Stimulated activated CD8-positive, alpha-beta memory T cell treated with anti-CD3 and anti-CD28 coated beads, Interleukin-15, amount 100 ng/mL, for 1 hour (primary cell): ENCODE results near the gene MAPKAPK5.
"Not testable (repeated sequence)": the region's sequence is repeated elsewhere in the genome, so short reads cannot be mapped to it uniquely, and the experiment has no call there.

Experiments used
- DNase-seq: peaks from one replicate; pipeline ENCODE4 v3.0.0-alpha.2; 2020; ENCODE audit warnings: low read depth

MAPKAPK5 gene

GRCh38 chr12:111828338-111828979, 13.6 kb upstream of the MAPKAPK5 start:
- no peak for DNase-seq

GRCh38 chr12:111829635-111830034, 12.4 kb upstream of the MAPKAPK5 start:
- DNase-seq, result not testable (repeated sequence)

- not testable (repeated sequence) for DNase-seq
Observed at GRCh38 chr12:111834740-111835386, 7.2 kb upstream of the MAPKAPK5 start.

- not testable (repeated sequence) for DNase-seq
Observed at GRCh38 chr12:111835531-111836181, 6.4 kb upstream of the MAPKAPK5 start.

- no peak for DNase-seq
Observed at GRCh38 chr12:111838353-111838752, 3.7 kb upstream of the MAPKAPK5 start.

- no peak for DNase-seq
Observed at GRCh38 chr12:111840807-111841206, 1.2 kb upstream of the MAPKAPK5 start.

- DNase-seq, result no peak
Observed at GRCh38 chr12:111841236-111841749, 735 bp upstream of the MAPKAPK5 start.

- no peak for DNase-seq
Observed at GRCh38 chr12:111842556-111843396, 748 bp downstream of the MAPKAPK5 start.

GRCh38 chr12:111846016-111846415, 4.0 kb downstream of the MAPKAPK5 start:
- DNase-seq, result no peak

- no peak for DNase-seq
Observed at GRCh38 chr12:111850526-111850925, 8.5 kb downstream of the MAPKAPK5 start.

- no peak for DNase-seq
Observed at GRCh38 chr12:111858186-111858585, 16.2 kb downstream of the MAPKAPK5 start.

- DNase-seq, result no peak
Observed at GRCh38 chr12:111858778-111859177, 16.8 kb downstream of the MAPKAPK5 start.

GRCh38 chr12:111864913-111865312, 22.9 kb downstream of the MAPKAPK5 start:
- DNase-seq, result no peak

GRCh38 chr12:111867531-111867930, 25.5 kb downstream of the MAPKAPK5 start:
- no peak for DNase-seq

GRCh38 chr12:111868676-111869588, 26.9 kb downstream of the MAPKAPK5 start:
- DNase-seq, result no peak

GRCh38 chr12:111869671-111870070, 27.6 kb downstream of the MAPKAPK5 start:
- DNase-seq, result no peak

- DNase-seq, result no peak
Observed at GRCh38 chr12:111870216-111870615, 28.2 kb downstream of the MAPKAPK5 start.

- no peak for DNase-seq
Observed at GRCh38 chr12:111870706-111871105, 28.7 kb downstream of the MAPKAPK5 start.

- DNase-seq, result no peak
Observed at GRCh38 chr12:111873113-111873512, 31.1 kb downstream of the MAPKAPK5 start.

- DNase-seq, result no peak
Observed at GRCh38 chr12:111881716-111882115, 39.7 kb downstream of the MAPKAPK5 start.
